Measurements from ENCODE around the gene ACAD10. TPM values are rescaled to one million over a fixed set of nuclear protein-coding genes. Genes with fewer than 3 reads are reported as not detected.

The ACAD10 gene
- total RNA-seq, 1 experiment from 2014 or later: 25.3 TPM

- no TSS peak for BruUV-seq (replicated peaks)
- intact Hi-C loops (cut with micrococcal nuclease): no loop called here
- H3K27ac ChIP-seq (ENCODE audit: low read depth, low read length): peak overlapping the region; percentile 78
- TF ChIP-seq EGR1 (IDR thresholded peaks at IDR 0.05; ENCODE audit: low read depth): no peak
- TF ChIP-seq CTCF (IDR thresholded peaks at IDR 0.05 in 2 of 3, conservative IDR thresholded peaks at IDR 0.05 in 1 of 3; ENCODE audit: borderline replicate concordance in 1 of 3, insufficient read depth in 1 of 3, low read depth in 2 of 3, low read length in 2 of 3): no peak
- TF ChIP-seq ZFX (IDR thresholded peaks at IDR 0.05): peak; percentile 81
- TF ChIP-seq, protein P1, sequence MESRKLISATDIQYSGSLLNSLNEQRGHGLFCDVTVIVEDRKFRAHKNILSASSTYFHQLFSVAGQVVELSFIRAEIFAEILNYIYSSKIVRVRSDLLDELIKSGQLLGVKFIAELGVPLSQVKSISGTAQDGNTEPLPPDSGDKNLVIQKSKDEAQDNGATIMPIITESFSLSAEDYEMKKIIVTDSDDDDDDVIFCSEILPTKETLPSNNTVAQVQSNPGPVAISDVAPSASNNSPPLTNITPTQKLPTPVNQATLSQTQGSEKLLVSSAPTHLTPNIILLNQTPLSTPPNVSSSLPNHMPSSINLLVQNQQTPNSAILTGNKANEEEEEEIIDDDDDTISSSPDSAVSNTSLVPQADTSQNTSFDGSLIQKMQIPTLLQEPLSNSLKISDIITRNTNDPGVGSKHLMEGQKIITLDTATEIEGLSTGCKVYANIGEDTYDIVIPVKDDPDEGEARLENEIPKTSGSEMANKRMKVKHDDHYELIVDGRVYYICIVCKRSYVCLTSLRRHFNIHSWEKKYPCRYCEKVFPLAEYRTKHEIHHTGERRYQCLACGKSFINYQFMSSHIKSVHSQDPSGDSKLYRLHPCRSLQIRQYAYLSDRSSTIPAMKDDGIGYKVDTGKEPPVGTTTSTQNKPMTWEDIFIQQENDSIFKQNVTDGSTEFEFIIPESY (IDR thresholded peaks at IDR 0.05; ENCODE audit: extremely low read depth, insufficient replicate concordance, low read length): no peak
- TF ChIP-seq JUND (IDR thresholded peaks at IDR 0.05): no peak
- TF ChIP-seq CEBPB (IDR thresholded peaks at IDR 0.05; ENCODE audit: low read depth): no peak
- no peak for TF ChIP-seq CBX3 (IDR thresholded peaks at IDR 0.05; ENCODE audit: low read depth)
- peak overlapping the region; percentile 90 to 96 for H3K4me3 ChIP-seq (replicated peaks in 1 of 2; ENCODE audit: low read depth in 1 of 2, low read length in 2 of 2)
- peaks cover 0 to 19% of the 10 kb centered on the region in 2 experiments for H3K4me1 ChIP-seq (ENCODE audit: control insufficient read depth in 1 of 2, insufficient read depth in 2 of 2, low read length in 2 of 2)
- ChIA-PET CTCF (interaction anchor here (0.8 kb wide), 1 partner anchor 128 kb away, joined by 4 read pairs; no protein-coding TSS in a partner anchor), RAD21 (ENCODE audit: low non-redundant PET in 1 of 2, low total read pairs in 2 of 2, uncharacterized antibody in 2 of 2, unreplicated experiment in 2 of 2) (no interaction called here), POLR2A (interaction anchor here (1.0 kb wide), 1 partner anchor 17 kb away, joined by 3 read pairs; no protein-coding TSS in a partner anchor)
- peaks cover 18 to 19% of the 10 kb centered on the region in 2 experiments for H3K36me3 ChIP-seq (ENCODE audit: control insufficient read depth in 1 of 2, insufficient read depth in 2 of 2, low read length in 2 of 2)
- ATAC-seq: peak; percentile 57
- H3K79me2 ChIP-seq (ENCODE audit: insufficient read depth, low read length): peaks cover 55% of the 10 kb centered on the region
- no peaks in the 10 kb centered on the region for H3K9me2 ChIP-seq (ENCODE audit: insufficient read depth)
- H3K27me3 ChIP-seq (ENCODE audit: insufficient read depth, low read length): no peaks in the 10 kb centered on the region
- no peaks in the 10 kb centered on the region for H4K20me1 ChIP-seq (ENCODE audit: insufficient read depth)
- DNase-seq (ENCODE audit: low read depth, low spot score): no peak
- no peaks in the 10 kb centered on the region for H3K9me3 ChIP-seq (ENCODE audit: control insufficient read depth in 1 of 2, insufficient read depth in 1 of 2, low read depth in 1 of 2, low read length in 2 of 2)
- peak overlapping the region; percentile 77 for H3K4me2 ChIP-seq (ENCODE audit: low read length)
- no peak overlapping the region for H2AFZ ChIP-seq (ENCODE audit: low read depth, low read length, poor library complexity, severe bottlenecking)
- H3K9ac ChIP-seq (ENCODE audit: low read length): peak overlapping the region; percentile 91
Observed at GRCh38 chr12:111685322-111685810, 487 bp upstream of the ACAD10 start.

All from HCT116 (cell line).